ENCODE results near the gene PNPLA2. TPM values are rescaled to one million over a fixed set of nuclear protein-coding genes. Genes with fewer than 3 reads are reported as not detected.

PNPLA2 gene
- total RNA-seq, 1 experiment from 2014 or later: 66.5 TPM

DNA sequence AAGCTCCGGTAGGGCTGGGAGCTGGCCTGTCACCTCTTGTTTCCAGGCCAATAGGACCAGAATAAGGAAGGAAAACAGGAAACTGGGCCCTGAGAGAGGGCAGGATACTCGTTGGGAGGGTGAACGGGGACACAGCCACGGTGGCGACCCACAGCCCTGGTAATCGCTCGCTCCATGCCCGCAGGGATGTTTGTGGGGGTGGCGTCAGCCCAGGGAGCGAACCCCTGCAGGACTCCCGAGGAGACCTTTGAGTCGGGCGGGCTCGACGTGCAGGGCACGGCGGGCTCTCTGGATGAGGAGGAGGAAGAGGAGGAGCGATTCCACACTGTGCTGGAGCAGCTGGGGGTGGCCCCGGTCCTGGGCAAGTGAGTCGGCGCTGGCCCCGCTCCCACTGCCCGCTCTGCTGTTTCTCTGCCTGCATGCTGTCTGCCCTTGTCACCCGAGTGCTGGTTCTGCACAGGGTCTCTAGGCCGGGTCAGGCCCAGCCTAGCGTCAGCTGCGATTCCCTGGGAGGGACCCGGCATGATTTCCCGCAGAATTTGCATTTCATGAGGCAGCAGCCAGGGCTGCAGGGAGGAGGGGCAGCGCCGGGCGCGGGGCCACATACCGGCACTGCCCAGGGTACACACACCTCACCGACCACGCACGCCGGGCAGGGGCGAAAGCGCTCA is 10.6 kb downstream of the PNPLA2 start:
- Mint-ChIP-seq H3K27me3 (ENCODE audit: low read depth) (peaks cover 33% of the 10 kb centered on the region), H3K4me1 (peaks cover 48% of the 10 kb centered on the region), H3K4me3 (peak overlapping the region; percentile 76), H3K9me3 (no peaks in the 10 kb centered on the region), H3K27ac (no peak overlapping the region), H3K36me3 (no peaks in the 10 kb centered on the region)
- DNase-seq (ENCODE audit: low spot score) (peak; percentile 60), ATAC-seq (peak; percentile 0; the same call in 1 of the 2 replicates)
- CTCF ChIA-PET: interaction anchor here (0.5 to 7.7 kb wide), 8 partner anchors 9 to 698 kb away, joined by 3 to 82 read pairs (median 12); partner anchors contain the start of genes PNPLA2, POLR2L and TSPAN4
- POLR2A ChIA-PET: interaction anchor here (0.6 to 4.7 kb wide), 7 partner anchors 10 to 214 kb away, joined by 3 to 38 read pairs (median 5); partner anchors contain the start of genes IRF7, PNPLA2, RPLP2 and TSPAN4
- TF ChIP-seq ZNF263 (CRISPR knock-in tag; IDR thresholded peaks at IDR 0.05; ENCODE audit: low read depth) (no peak; the same call in 1 of the 2 replicates), ETV6 (CRISPR knock-in tag; IDR thresholded peaks at IDR 0.05) (no peak), TCF7 (CRISPR knock-in tag; IDR thresholded peaks at IDR 0.05; ENCODE audit: low read depth) (peak; percentile 9; the same call in 1 of the 2 replicates), SMAD4 (CRISPR knock-in tag; IDR thresholded peaks at IDR 0.05) (no peak), CREB1 (CRISPR knock-in tag; IDR thresholded peaks at IDR 0.05) (no peak), FOXJ3 (CRISPR knock-in tag; IDR thresholded peaks at IDR 0.05; ENCODE audit: borderline replicate concordance) (no peak), SP1 (CRISPR knock-in tag; conservative IDR thresholded peaks at IDR 0.05) (0 out of 2 replicates have a peak, but pooled peaks have one; percentile 7), E2F5 (CRISPR knock-in tag; IDR thresholded peaks at IDR 0.05) (no peak), RORB (CRISPR knock-in tag; IDR thresholded peaks at IDR 0.05) (no peak), SMAD3 (CRISPR knock-in tag; IDR thresholded peaks at IDR 0.05; ENCODE audit: borderline replicate concordance) (0 out of 2 replicates have a peak, but pooled peaks have one; percentile 7), GRHL2 (CRISPR knock-in tag; IDR thresholded peaks at IDR 0.05; ENCODE audit: insufficient replicate concordance, severe bottlenecking) (no peak), ARID4B (CRISPR knock-in tag; IDR thresholded peaks at IDR 0.05; ENCODE audit: borderline replicate concordance) (no peak), JUN (CRISPR knock-in tag; IDR thresholded peaks at IDR 0.05) (no peak), TP53 (CRISPR knock-in tag; IDR thresholded peaks at IDR 0.05) (no peak), FOXK1 (CRISPR knock-in tag; IDR thresholded peaks at IDR 0.05) (no peak)
- TF ChIP-seq, protein P1, sequence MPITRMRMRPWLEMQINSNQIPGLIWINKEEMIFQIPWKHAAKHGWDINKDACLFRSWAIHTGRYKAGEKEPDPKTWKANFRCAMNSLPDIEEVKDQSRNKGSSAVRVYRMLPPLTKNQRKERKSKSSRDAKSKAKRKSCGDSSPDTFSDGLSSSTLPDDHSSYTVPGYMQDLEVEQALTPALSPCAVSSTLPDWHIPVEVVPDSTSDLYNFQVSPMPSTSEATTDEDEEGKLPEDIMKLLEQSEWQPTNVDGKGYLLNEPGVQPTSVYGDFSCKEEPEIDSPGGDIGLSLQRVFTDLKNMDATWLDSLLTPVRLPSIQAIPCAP (CRISPR knock-in tag; IDR thresholded peaks at IDR 0.05): no peak
- TF ChIP-seq, protein P2, sequence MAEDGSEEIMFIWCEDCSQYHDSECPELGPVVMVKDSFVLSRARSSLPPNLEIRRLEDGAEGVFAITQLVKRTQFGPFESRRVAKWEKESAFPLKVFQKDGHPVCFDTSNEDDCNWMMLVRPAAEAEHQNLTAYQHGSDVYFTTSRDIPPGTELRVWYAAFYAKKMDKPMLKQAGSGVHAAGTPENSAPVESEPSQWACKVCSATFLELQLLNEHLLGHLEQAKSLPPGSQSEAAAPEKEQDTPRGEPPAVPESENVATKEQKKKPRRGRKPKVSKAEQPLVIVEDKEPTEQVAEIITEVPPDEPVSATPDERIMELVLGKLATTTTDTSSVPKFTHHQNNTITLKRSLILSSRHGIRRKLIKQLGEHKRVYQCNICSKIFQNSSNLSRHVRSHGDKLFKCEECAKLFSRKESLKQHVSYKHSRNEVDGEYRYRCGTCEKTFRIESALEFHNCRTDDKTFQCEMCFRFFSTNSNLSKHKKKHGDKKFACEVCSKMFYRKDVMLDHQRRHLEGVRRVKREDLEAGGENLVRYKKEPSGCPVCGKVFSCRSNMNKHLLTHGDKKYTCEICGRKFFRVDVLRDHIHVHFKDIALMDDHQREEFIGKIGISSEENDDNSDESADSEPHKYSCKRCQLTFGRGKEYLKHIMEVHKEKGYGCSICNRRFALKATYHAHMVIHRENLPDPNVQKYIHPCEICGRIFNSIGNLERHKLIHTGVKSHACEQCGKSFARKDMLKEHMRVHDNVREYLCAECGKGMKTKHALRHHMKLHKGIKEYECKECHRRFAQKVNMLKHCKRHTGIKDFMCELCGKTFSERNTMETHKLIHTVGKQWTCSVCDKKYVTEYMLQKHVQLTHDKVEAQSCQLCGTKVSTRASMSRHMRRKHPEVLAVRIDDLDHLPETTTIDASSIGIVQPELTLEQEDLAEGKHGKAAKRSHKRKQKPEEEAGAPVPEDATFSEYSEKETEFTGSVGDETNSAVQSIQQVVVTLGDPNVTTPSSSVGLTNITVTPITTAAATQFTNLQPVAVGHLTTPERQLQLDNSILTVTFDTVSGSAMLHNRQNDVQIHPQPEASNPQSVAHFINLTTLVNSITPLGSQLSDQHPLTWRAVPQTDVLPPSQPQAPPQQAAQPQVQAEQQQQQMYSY (CRISPR knock-in tag; IDR thresholded peaks at IDR 0.05): no peak
- TF ChIP-seq, protein P3, sequence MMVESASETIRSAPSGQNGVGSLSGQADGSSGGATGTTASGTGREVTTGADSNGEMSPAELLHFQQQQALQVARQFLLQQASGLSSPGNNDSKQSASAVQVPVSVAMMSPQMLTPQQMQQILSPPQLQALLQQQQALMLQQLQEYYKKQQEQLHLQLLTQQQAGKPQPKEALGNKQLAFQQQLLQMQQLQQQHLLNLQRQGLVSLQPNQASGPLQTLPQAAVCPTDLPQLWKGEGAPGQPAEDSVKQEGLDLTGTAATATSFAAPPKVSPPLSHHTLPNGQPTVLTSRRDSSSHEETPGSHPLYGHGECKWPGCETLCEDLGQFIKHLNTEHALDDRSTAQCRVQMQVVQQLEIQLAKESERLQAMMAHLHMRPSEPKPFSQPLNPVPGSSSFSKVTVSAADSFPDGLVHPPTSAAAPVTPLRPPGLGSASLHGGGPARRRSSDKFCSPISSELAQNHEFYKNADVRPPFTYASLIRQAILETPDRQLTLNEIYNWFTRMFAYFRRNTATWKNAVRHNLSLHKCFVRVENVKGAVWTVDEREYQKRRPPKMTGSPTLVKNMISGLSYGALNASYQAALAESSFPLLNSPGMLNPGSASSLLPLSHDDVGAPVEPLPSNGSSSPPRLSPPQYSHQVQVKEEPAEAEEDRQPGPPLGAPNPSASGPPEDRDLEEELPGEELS (CRISPR knock-in tag; IDR thresholded peaks at IDR 0.05): no peak
- TF ChIP-seq, protein P4, sequence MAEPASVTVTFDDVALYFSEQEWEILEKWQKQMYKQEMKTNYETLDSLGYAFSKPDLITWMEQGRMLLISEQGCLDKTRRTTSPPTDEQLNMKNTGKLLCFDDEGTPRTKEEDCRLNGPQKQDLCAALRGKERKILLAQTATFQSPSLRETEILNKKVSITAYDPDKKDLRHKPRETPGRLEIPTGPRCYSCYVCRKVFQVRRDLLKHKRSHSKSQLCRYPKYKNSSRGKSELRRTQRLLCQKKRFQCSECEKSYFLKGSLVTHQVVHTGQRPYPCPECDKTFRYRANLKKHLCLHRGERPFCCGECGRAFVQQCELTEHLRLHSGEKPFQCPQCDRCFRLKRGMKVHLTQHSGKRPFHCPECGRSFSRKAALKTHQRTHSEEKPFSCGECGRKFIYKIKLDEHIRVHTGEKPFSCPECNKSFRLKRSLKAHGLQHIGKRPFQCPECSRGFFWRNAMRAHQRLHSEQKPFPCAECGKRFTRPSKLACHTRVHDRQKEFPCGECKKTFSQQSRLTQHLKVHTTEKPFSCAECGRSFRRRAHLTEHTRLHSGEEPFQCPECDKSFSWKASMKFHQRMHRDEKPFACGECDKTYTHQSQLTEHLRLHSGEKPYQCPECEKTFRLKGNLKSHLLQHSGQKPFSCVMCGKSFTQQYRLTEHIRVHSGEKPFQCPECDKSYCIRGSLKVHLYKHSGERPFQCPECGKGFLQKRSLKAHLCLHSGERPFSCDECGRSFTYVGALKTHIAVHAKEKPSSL (CRISPR knock-in tag; conservative IDR thresholded peaks at IDR 0.05): no peak
- TF ChIP-seq, protein P5, sequence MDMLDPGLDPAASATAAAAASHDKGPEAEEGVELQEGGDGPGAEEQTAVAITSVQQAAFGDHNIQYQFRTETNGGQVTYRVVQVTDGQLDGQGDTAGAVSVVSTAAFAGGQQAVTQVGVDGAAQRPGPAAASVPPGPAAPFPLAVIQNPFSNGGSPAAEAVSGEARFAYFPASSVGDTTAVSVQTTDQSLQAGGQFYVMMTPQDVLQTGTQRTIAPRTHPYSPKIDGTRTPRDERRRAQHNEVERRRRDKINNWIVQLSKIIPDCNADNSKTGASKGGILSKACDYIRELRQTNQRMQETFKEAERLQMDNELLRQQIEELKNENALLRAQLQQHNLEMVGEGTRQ (CRISPR knock-in tag; IDR thresholded peaks at IDR 0.05): no peak
